GM21737 (cell line): Measurements from ENCODE around the gene C16orf46.

ENCODE experiments used
- ATAC-seq: cut with Tn5 transposase; IDR thresholded peaks from one replicate; pipeline ENCODE4 v1.9.1; 2021; ENCODE audit warnings: mild to moderate bottlenecking, moderate library complexity; ENCODE audit not compliant: unreplicated experiment

C16orf46 gene

DNA sequence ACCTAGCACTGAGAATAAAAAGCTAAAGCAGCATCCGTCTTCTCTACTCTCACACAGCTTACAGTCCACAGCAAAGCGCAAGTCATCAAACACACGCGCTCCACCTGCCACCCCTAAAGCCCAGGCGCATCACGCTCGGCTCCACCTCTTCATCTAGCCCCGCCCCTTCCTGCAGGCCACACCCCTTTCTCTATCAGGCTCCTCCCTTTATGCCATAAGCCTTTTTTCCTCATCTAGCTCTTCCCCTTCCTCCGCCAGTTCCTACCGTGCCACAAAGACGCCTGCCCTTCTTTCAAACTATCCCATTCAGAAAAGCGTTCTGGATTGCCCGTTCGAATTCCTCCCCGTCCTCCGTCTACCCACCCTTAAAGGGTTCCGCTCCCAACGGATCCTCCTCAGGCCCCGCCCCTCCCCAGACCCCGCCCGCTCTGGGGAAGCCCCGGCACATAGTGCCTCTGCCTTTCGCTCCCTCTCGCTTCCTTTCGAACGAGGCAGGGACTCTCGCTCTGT is 417 bp downstream of the C16orf46 start:
- ATAC-seq, result peak; percentile 80

DNA sequence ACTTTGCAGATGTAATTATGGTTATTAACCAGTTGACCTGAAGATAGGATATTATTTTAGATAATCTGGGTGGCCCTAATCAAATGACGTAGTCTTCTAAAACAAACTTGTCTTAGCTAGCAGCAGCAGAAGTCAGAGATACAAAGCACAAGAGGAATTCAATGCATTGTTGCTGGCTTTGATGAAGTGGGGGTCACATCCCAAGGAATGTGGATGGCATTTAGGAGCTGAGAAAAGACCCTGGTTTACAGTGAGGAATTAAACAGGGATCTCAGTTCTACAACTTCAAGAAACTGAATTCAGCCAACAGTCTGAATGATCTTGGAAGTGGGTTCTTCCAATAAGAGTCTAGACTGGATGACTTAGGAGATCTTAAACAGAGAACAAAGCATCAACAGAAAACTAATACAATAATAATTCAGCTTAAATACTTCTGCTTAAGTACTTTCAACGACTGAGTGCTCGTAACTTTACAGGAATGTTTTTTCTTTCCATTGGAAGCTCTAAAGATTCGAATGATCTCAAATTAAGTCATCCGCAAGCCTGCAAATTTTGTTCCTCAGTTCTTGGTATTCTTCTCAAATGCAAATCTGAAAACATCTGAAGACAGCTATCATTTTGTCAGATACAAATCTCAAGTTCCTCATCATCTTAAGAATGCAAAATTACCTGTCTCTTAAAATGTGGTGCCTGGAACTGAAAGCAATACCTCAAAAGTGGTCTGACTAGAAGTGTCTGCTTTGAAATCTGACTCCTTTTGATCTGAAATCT is 3.3 kb downstream of the C16orf46 start:
- no peak for ATAC-seq

DNA sequence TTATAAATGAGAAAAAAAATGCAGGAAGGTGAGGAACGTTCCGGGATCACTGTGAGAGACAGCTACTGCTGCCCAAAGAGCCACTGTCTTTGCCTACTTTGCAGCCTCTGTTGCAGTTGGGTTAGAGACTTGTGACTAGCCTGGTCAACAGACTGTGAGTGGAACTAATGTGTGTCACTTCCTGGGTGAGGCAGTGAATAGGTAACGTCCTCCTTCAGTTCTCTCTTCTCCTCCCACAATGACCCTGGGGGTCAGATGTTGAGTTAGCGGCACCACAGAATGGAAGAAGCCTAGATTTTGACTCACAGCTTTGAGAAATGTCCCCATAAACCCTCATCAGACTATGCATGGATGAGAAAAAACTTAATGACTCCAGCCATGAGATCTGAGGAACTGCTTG is 5.2 kb downstream of the C16orf46 start:
- ATAC-seq, result no peak

DNA sequence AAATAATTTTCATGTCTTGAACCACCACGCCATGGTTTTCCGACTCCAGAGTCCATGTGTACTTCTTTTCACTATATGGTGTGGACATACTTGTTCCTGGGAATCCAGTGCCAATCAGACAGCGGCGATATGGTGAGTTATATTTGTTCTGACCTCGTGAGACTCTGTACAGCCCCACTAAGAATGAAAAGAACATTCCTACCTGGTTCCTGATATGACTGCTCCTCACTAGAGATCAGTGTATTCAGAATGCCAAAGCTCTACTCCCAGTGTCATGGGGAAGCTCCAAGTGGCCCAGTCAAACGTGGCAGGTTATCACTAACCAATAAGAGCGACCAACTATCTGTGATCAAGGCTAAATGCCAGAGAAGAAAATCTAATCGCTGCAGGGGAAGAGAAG is 6.1 kb downstream of the C16orf46 start:
- no peak for ATAC-seq

DNA sequence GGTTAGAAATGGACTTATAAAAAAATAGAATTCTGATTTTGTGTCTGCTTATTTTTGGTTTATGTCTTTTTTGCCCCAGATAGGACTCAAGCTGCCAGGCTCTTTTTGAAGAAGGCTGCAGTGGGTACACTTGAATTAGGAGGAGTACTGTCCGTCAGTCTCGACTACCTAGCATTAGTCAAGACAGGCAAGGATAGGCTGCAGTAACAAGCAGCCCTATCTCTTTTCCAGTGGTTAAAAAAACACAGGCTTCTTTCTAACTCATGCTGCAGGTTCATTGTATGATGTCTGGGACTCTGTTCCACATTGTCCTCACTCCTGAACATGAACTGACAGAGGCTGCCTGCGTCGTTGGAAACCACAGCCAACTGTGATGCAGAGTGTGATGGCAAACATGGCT is 8.0 kb downstream of the C16orf46 start:
- ATAC-seq, result no peak

DNA sequence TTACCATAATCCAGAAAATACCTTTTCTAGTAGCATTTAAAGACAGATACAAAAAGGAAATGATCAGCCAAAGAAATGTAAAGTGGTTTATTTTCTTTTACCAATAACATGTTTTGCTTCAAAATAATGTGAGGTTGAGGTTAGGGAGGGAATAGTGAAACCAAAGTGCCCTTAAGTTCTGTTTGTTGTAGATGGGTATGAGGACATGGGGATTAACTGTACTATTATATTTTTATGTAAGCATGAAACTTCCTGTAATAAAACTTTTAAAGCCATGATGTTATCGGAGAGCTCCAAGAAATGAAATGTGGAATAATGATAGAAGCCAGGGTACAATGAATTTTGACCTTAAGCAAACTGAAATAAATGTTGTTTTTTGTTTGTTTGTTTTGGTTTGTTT is 9.9 kb downstream of the C16orf46 start:
- no peak for ATAC-seq

DNA sequence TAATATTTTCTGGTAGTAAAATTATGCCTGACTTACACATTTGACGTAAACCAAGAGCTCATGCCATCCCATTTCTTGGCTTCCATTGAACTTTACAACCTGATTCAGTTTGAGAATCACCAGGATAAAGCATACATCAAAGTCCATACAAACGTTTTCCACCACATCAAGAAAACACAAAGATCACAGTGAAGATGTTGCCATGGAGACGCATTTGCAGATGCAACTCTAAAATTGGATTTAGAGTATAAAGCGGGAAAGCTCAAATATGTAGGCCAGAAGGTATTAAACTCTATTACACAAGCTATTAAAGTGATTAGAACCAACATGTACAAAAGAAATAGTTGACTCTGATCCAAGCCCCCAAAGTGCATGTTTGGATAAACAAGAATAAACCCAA is 10.4 kb downstream of the C16orf46 start:
- ATAC-seq, result no peak

DNA sequence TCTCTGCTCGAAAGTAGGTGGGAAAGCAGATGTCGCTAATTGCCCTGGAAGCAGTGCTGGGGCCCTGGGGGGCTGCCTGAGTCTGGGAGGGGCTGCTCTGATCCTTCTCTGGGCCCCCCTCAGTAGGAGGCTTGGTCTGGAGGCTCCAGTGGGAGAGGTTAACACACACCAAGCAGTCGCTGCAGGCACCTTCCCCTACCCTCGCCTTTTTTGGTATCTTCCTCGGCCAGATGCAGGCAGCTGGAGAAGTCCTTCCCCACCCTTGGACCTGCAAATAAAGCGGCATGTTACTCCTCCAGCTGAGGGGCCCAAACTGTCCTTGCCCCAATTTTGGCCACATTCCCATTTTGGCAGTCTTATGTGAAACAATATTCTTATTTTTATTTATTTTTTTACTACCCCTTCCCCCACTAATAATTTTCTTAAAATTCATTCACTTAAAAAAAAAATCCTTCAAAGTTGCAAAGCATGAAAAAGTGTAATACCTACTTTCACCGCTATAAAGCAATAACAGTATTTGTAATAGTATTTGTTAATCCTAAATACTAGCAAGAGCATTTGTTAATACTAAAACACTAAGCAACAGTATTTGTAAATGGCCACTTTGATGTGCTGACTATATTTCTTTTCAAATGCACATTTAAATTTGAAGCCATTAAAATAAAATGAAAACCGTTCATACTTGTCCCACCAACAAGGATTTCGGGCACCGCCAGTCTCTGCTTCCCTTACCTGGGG is 15.0 kb downstream of the C16orf46 start:
- ATAC-seq, result no peak

DNA sequence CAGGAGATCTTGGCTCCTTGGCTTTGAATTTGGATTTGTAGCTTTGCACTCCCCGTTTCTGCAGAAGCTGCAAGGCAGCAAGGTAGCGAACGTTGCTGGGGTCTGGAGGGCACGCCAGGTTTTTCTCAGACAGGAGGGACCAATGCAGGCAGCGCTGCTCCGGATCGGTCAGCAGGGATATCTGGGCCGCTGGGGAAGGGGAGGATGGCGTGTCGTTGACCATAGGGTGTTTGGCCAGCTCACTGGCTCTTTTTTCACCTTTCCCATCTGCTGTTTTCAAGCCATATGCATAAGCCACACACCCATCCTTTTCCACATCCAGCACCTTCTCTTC is 15.8 kb downstream of the C16orf46 start:
- no peak for ATAC-seq

DNA sequence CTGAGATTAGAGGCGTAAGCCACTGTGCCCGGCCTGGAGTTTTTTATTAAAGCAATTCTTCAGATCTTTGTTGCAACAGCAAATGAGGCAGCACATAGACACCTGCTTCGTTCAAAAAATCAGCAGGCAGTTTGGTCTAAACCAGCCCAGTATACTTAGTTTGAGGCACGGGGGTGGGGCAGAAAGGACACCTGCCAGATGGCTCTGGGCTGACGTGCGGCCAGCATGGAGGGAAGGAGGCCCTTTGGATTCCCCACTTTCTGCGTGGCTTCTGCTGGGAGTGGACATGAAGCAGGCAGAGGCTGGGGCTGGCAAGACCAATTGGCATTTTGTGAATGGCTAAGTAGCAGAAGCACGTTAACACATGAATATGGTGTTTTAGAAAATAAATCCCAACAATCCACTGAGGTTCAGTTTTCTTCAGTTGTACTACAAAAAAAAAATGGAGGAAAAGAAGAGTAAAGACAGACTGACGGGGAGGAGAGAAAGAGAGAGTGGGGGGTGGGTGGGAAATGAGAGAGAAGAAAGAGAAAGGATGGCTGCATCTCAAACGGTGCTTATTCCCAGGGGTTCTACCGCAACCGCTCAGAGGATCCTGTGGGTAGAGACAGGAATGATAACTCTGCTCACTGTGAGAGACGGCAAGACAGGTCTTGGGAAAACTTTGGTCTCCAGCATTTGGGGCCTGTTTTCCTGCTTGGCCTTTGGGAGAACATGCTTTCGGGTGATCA is 16.3 kb downstream of the C16orf46 start:
- no peak for ATAC-seq

DNA sequence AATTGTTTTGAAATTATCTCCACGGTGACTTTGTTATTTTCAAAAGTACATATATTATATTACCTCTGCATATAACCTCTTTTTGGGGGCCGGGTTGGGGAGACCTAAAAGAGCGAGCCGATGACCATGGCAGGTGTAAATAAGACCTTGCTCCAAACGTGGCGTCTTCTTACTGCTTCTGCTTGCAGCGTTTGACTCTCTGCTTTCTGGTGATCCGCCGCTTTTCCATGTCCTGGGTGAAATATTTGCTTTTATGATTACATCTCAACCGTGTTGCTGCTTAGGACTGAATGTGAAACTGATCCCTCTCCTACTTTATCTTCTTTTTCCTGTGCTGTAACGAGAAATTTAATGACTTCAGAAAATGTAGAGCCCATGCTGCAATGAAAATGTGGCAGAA is 23.3 kb downstream of the C16orf46 start:
- no peak for ATAC-seq

DNA sequence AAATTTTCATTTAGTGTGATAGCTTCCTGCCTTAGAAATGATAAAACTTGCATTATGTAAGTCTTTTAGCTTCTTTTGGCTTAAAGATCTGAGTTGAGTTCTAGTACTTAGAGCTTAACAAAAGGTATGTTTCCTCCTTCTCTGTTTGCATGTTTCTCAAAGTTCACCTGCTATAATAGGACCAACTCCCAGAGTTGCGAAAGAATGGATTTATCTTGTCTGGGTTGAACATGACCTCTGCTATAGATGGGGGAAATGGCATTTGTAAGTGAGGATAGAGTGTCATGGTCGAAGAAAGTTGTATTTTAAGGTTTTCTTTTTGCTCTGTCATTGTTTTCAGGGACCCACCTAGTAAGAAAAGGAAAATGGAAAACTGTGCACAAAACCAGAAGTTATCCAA is 34.2 kb downstream of the C16orf46 start:
- no peak for ATAC-seq

DNA sequence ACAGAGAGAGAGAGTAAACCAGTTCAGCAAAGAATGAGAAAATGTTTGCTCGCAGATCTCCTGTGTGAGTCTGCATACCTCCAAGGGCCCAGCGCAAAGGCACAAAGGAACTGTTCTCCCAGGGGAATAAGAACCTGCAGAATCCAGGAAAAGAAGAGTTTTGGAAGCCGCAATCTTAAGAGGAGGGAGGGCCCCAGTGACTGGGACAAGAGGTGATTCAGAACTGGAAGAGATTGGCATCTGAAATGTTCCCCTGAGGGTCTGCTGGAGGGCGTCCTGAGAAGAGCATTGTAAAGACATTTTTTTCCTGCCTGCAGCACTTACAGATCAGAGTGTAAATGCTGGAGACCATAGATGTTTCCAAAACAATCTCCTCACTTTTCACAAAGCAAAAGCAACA is 35.3 kb downstream of the C16orf46 start:
- ATAC-seq, result no peak

DNA sequence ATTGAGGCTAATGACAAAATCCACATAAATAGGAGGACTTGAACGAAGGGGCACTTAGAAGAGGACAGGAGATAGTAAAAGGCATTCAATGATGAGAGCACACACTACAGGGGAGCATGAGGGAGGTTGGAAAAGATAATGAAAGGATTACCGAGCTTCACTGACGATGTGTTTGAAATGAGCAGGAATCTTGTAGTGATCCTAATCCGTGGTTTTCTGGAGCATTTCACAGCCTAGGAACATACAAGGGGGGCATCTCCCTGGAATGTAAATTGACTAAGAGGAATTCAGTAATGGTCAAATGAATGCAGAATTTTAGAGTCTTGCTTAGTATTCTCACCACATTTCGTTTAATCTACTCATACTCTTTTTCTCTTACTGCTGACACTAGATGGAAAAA is 36.2 kb downstream of the C16orf46 start:
- ATAC-seq, result no peak

DNA sequence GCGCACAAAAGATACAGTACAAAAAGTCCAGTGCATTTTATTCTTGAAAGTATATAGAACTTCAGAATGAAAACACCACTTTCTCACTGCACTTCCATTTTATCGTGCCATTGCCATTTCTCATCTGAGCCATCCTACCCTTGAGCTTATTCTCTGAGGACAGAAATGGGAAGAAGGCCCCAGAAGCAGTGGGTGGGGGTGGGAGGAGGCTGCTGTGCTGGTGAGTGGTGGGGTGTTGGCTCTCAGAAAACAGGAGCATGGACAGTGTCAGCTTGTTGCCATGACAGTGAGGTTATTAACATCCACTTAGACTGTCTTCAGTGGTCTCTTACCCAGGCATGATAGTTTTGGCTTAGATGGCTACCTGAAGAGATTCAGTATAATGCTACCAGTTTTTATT is 36.9 kb downstream of the C16orf46 start:
- ATAC-seq, result no peak

DNA sequence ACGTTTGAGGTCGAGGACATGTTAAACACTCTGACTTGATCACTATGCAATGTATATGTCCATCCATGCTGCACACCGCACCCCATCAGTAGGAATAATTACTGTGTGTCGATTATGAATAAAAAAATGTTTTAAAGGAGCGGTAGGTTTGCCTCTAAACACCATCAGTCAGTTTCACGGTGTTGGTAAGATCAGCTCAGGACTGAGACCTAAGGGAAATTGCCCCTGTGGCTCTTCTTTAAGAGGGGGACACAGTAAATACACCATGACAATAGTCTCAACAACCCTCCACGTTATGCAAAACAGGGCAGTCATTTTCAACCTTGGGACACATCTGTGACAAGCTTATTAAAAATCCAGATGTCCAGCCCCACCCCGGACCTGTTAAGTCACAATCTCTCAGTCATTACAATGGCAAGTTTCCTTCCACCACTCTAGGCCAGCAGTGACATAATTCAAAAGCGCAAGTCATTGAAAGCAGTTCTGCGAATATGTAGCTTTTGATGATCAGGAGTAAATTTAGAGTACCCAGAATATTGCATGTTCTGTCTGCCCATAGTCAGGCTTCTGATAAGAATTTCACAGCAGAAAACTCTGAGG is 40.2 kb downstream of the C16orf46 start:
- no peak for ATAC-seq

DNA sequence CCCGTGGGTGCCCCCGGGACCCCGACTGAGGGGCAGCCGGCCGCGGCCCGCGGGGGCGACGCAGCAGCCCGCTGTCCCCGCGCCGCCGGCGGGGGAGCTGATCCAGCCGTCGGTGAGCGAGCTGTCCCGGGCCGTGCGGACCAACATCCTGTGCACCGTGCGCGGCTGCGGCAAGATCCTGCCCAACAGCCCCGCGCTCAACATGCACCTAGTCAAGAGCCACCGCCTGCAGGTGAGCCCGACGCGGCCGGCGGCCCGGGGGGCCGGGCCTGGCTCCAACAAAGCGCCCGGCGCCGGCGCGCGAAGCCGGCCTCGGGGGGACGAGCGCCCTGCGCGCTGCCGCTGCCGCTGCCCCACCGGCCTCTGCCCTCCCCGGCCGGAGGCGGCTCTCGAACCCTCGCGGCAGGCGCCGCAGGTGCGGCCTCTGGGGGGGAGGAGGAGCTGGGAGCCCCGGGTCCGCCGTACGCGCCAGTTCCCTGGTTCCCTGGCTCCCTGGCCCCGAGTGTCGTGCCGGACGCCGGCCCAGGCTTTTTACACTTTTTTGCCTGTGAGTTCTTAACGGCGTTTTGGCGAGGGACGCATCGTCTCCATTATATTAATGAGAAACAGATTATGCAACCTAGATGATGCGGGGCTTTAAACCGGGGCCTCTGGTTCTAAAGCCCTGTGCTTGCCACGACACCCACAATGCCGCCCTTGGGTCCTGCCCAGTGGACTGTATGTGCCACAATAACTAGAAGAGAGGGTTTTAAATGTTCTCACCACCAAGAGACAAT is 40.9 kb downstream of the C16orf46 start:
- ATAC-seq, result peak; percentile 44

DNA sequence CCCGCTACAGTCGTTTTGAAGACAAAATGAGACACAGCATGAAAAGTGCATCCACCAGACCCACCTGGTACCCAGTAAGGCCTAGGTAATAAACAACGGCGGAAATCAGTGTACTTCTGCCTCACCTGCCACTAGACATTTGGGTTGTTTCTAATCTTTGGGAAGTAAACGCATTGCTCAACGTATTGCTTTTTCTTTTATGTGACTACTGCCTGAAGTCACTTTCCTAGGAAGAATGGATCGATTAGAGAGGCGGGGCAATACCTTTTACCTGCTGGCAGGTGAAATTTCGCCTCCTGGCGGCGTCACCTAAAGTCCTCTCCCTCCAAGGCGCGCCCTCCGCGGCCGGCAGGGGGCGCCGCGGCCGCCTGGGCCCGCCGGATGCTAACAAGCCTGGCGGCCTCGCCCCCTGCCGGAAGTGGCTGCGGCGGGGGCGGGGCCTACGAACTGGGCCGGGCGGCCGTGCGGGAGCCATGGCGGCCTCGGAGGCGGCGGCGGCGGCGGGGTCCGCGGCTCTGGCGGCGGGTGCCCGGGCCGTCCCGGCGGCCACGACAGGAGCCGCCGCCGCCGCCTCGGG is 41.6 kb downstream of the C16orf46 start, which contains the start of gene ATMIN:
Gene ATMIN (plus strand): TSS at position 445 of the 577 bp plus-strand sequence. CDS start 29 bp downstream, at position 474.
- ATAC-seq, result peak; percentile 94

DNA sequence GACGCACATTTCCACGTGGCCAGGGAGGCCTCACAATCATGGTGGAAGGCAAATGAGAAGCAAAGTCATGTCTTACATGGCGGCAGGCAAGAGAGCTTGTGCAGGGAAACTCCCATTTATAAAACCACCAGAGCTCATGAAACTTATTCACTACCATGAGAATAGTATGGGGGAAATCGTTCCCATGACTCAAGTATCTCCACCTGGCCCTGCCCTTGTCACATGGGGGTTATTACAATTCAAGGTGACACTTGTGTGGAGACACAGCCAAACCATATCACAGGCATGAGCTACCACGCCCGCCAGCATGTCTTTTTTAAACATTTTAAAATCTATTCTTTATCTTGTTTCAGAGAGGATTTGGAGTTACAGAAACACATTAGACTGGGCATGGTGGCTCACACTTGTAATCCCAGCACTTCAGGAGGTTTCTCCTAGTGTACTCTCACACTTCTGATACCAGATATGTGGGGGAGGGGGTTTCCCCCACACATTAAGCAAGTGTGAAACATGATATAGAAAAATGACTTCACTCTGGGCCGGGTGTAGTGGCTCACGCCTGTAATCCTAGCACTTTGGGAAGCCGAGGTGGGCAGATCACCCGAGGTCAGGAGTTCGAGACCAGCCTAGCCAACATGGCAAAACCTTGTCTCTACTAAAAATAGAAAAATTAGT is 47.0 kb downstream of the C16orf46 start:
- ATAC-seq, result no peak

DNA sequence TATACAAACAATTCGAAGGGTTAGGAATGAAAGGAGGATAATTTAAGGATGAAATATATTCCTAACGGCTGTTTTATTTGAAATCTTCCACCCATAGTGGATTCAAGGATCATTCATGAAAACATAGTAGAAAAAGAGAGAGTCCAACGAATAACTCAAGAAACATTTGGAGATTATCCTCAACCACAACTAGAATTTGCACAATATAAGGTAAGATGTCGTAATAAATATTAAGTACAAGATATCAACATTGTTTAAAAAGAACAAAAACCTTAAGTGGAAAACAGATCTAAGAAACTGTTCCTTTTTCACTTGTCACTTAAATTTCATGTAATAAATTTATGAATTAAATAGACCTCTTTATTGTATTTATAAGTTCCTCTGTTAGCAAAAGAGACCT is 50.6 kb downstream of the C16orf46 start:
- no peak for ATAC-seq
